Bronchial epithelial cell (primary cell): ENCODE data around the gene RAMP3. TPM values are rescaled to one million over a fixed set of nuclear protein-coding genes. Genes with fewer than 3 reads are reported as not detected.
"Not testable (repeated sequence)": the region's sequence is repeated elsewhere in the genome, so short reads cannot be mapped to it uniquely, and the experiment has no call there.

Experiments used
- DNase-seq: peaks from one replicate; pipeline ENCODE4 v3.0.0-alpha.2; 2010; ENCODE audit warnings: low read depth
- FAIRE-seq: peaks from 2 replicates; lab custom pipeline; 2011; peaks lifted over from hg19 to GRCh38; lab: Jason Lieb, UNC
- H3K27me3 ChIP-seq: 2 replicates; pipeline ENCODE4 v1.5.1; 2011; ENCODE audit warnings: low read length; ENCODE audit not compliant: control insufficient read depth, insufficient read depth
- H3K36me3 ChIP-seq: 2 replicates; pipeline ENCODE4 v1.5.1; 2011; ENCODE audit warnings: low read length; ENCODE audit not compliant: control insufficient read depth, insufficient read depth
- H3K4me3 ChIP-seq: 2 replicates; pipeline ENCODE4 v1.5.1; 2011; ENCODE audit warnings: mild to moderate bottlenecking, low read depth, low read length, control low read depth
- CTCF ChIP-seq: IDR thresholded peaks from 2 replicates; pipeline ENCODE4 v1.5.1; 2011; ENCODE audit warnings: mild to moderate bottlenecking, moderate library complexity, low read length, control low read depth, inconsistent platforms; ENCODE audit not compliant: insufficient read depth, severe bottlenecking
- total RNA-seq: library from RNA; depleted of rRNA; stranded (reverse); fragments of >200 nt; gene quantifications from 2 replicates; pipeline ENCODE4 v1.2.1, GENCODE V29; 2014

RAMP3 gene
- not detected in 2 replicates for total RNA-seq

- no peak for TF ChIP-seq CTCF
- Histone ChIP-seq H3K36me3 (no peaks in the 10 kb centered on the region), H3K4me3 (no peak within 1 kb of the TSS), H3K27me3 (peaks cover 4% of the 10 kb centered on the region)
- FAIRE-seq (no peak), DNase-seq (no peak)
Observed at GRCh38 chr7:45157653-45158401, at the start of gene RAMP3. TSS of gene RAMP3 (plus strand) at chr7:45157791. CDS start at chr7:45157829, 38 bp downstream.

- peaks cover 41% of the 10 kb centered on the region for H3K36me3 ChIP-seq
- no peak for FAIRE-seq
- no peak for TF ChIP-seq CTCF
Observed at GRCh38 chr7:45108863-45109262, 48.7 kb upstream of the RAMP3 start.

GRCh38 chr7:45111298-45112223 lies 46.0 kb upstream of the RAMP3 start, which contains the start of gene TBRG4:
TSS of gene TBRG4 (minus strand) at chr7:45111697. CDS start at chr7:45109237, 2,460 bp downstream.
- Histone ChIP-seq H3K27me3 (no peaks in the 10 kb centered on the region), H3K4me3 (peak within 1 kb of the TSS; percentile 92), H3K36me3 (peaks cover 19% of the 10 kb centered on the region)
- DNase-seq (peak; percentile 85), FAIRE-seq (no peak)
- TF ChIP-seq CTCF: peak; percentile 21

More at GRCh38 chr7:45108863-45109262, 48.7 kb upstream of the RAMP3 start:
- Histone ChIP-seq H3K4me3 (no peak overlapping the region), H3K27me3 (no peaks in the 10 kb centered on the region)
- no peak for DNase-seq

GRCh38 chr7:45112648-45113047 lies 44.9 kb upstream of the RAMP3 start:
- DNase-seq (no peak), FAIRE-seq (no peak)
- TF ChIP-seq CTCF: no peak
- Histone ChIP-seq H3K27me3 (no peaks in the 10 kb centered on the region), H3K4me3 (no peak overlapping the region), H3K36me3 (peaks cover 10% of the 10 kb centered on the region)

- not testable (repeated sequence) for DNase-seq, H3K36me3 ChIP-seq, FAIRE-seq, H3K27me3 ChIP-seq, H3K4me3 ChIP-seq
Observed at GRCh38 chr7:45114257-45114656, 43.3 kb upstream of the RAMP3 start.

GRCh38 chr7:45114926-45115325 lies 42.7 kb upstream of the RAMP3 start:
- FAIRE-seq (no peak), DNase-seq (no peak)
- H3K36me3 ChIP-seq: no peaks in the 10 kb centered on the region
- no peak for TF ChIP-seq CTCF
- no peak overlapping the region for H3K4me3 ChIP-seq
- no peaks in the 10 kb centered on the region for H3K27me3 ChIP-seq
